Stomach (tissue), 4 donors: ENCODE data around the gene LNX1.

Experiments used
- CTCF ChIP-seq, 7 experiments: fragments of 450-650 bp in 4 of 7; fragments of 200-600 bp in 3 of 7; sonication (generic) in 3 of 7; IDR thresholded peaks; one replicate each; pipeline ENCODE4 v1.5.1; 2016 to 2019; ENCODE audit warnings: antibody characterized with exemption in 7 of 7, control low read depth in 2 of 7, mild to moderate bottlenecking in 1 of 7
- EP300 ChIP-seq: sonication (generic); formaldehyde crosslinking; IDR thresholded peaks from one replicate; pipeline ENCODE4 v1.6.1; 2017; ENCODE audit warnings: antibody characterized with exemption
- POLR2A ChIP-seq, 4 donors: fragments of 450-650 bp; IDR thresholded peaks; one replicate each; pipeline ENCODE4 v1.6.1; 2016; ENCODE audit warnings: antibody characterized with exemption in 4 of 4, control low read depth in 2 of 4, mild to moderate bottlenecking in 1 of 4, moderate library complexity in 1 of 4
- POLR2AphosphoS5 ChIP-seq, 3 donors: sonication (generic); formaldehyde crosslinking; IDR thresholded peaks; one replicate each; pipeline ENCODE4 v1.6.1; 2016; ENCODE audit warnings: antibody characterized with exemption in 3 of 3

DNA sequence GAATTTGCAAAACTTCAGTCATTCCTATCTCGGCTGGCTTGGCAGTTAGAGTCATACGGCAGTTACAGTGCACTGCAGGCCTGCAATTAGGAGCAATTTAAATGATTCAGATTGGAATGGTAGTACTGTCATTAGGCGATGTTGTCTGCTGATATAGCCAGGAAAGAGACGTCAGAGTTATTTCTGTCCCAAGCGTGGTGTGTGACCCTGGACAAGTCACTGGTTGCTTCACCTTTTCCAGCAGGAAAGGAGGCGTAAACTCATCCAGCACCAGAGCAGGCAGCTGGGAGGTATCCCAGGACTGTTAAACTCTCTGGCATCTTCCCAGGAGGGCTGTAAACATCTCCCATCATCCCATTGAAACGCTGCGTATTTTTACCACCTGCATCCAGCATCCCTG, 836 bp upstream of the LNX1 start:
- TF ChIP-seq CTCF (IDR thresholded peaks at IDR 0.05) (no peak), POLR2A (IDR thresholded peaks at IDR 0.05) (no peak), POLR2AphosphoS5 (IDR thresholded peaks at IDR 0.05) (no peak), EP300 (no peak)
